OCI-LY1 (cell line): ENCODE results near the gene DNAJB12.
"Not testable (repeated sequence)": the region's sequence is repeated elsewhere in the genome, so short reads cannot be mapped to it uniquely, and the experiment has no call there.

ENCODE experiments used
- H2AFZ ChIP-seq: fragments of 200-600 bp; sonication (generic), shearing (Covaris generic); 2 replicates; pipeline ENCODE4 v1.6.0; 2014; ENCODE audit warnings: antibody characterized with exemption, mild to moderate bottlenecking, low read length
- H3F3A ChIP-seq: fragments of 200-600 bp; sonication (generic), shearing (Covaris generic); 2 replicates; pipeline ENCODE4 v1.6.0; 2014; ENCODE audit warnings: mild to moderate bottlenecking, antibody characterized with exemption, low read length, moderate library complexity; ENCODE audit not compliant: insufficient read depth
- H3K27ac ChIP-seq: fragments of 200-600 bp; sonication (generic); 2 replicates; pipeline ENCODE4 v1.5.1; 2014; ENCODE audit warnings: low read length, mixed run types, mild to moderate bottlenecking, low read depth; ENCODE audit not compliant: poor library complexity, severe bottlenecking
- H3K27me3 ChIP-seq: fragments of 200-600 bp; sonication (generic); 2 replicates; pipeline ENCODE4 v1.6.0; 2014; ENCODE audit warnings: antibody characterized with exemption, mild to moderate bottlenecking, low read length, moderate library complexity; ENCODE audit not compliant: insufficient read depth
- H3K36me3 ChIP-seq: fragments of 200-600 bp; sonication (generic); 2 replicates; pipeline ENCODE4 v1.6.1; 2014; ENCODE audit warnings: mild to moderate bottlenecking, antibody characterized with exemption, low read length, moderate library complexity, mixed read lengths; ENCODE audit not compliant: insufficient read depth
- H3K4me1 ChIP-seq: fragments of 200-600 bp; sonication (generic); 2 replicates; pipeline ENCODE4 v1.5.1; 2014; ENCODE audit warnings: mild to moderate bottlenecking, low read length, moderate library complexity; ENCODE audit not compliant: insufficient read depth, severe bottlenecking
- H3K4me2 ChIP-seq: fragments of 200-600 bp; sonication (generic), shearing (Covaris generic); 2 replicates; pipeline ENCODE4 v1.6.1; 2014; ENCODE audit warnings: low read length
- H3K4me3 ChIP-seq: fragments of 200-600 bp; sonication (generic); 2 replicates; pipeline ENCODE4 v1.5.1; 2014; ENCODE audit warnings: low read length, low read depth, mild to moderate bottlenecking, mixed read lengths; ENCODE audit not compliant: poor library complexity, severe bottlenecking
- H3K79me2 ChIP-seq: fragments of 200-600 bp; shearing (Covaris generic); 2 replicates; pipeline ENCODE4 v1.6.1; 2016; ENCODE audit warnings: mixed run types, low read length, mixed read lengths; ENCODE audit not compliant: insufficient read depth
- H3K9ac ChIP-seq: fragments of 200-600 bp; sonication (generic), shearing (Covaris generic); 2 replicates; pipeline ENCODE4 v1.6.1; 2014; ENCODE audit warnings: mild to moderate bottlenecking, low read length, mixed read lengths
- H3K9me2 ChIP-seq: fragments of 200-600 bp; sonication (generic), shearing (Covaris generic); 2 replicates; pipeline ENCODE4 v1.6.1; 2014; ENCODE audit warnings: low read depth, mild to moderate bottlenecking, low read length, mixed read lengths
- H3K9me3 ChIP-seq: fragments of 200-600 bp; shearing (Covaris generic); 2 replicates; pipeline ENCODE4 v1.6.1; 2014; ENCODE audit warnings: low read length, mixed read lengths
- H4K20me1 ChIP-seq: fragments of 200-600 bp; sonication (generic), shearing (Covaris generic); 2 replicates; pipeline ENCODE4 v1.6.0; 2016; ENCODE audit warnings: mild to moderate bottlenecking, low read length; ENCODE audit not compliant: insufficient read depth
- EZH2 ChIP-seq: fragments of 200-600 bp; sonication (generic), shearing (Covaris generic); IDR thresholded peaks from 2 replicates; pipeline ENCODE4 v1.8.0; 2017; ENCODE audit warnings: borderline replicate concordance, mixed run types, mild to moderate bottlenecking, antibody characterized with exemption, low read length, moderate library complexity, mixed read lengths
- TF ChIP-seq, protein P1 (sequence below): fragments of 200-600 bp; sonication (generic), shearing (Covaris generic); IDR thresholded peaks from 2 replicates; pipeline ENCODE4 v1.5.1; 2017; ENCODE audit warnings: mild to moderate bottlenecking, antibody characterized with exemption, low read length, moderate library complexity, mixed read lengths

DNAJB12 gene

DNA sequence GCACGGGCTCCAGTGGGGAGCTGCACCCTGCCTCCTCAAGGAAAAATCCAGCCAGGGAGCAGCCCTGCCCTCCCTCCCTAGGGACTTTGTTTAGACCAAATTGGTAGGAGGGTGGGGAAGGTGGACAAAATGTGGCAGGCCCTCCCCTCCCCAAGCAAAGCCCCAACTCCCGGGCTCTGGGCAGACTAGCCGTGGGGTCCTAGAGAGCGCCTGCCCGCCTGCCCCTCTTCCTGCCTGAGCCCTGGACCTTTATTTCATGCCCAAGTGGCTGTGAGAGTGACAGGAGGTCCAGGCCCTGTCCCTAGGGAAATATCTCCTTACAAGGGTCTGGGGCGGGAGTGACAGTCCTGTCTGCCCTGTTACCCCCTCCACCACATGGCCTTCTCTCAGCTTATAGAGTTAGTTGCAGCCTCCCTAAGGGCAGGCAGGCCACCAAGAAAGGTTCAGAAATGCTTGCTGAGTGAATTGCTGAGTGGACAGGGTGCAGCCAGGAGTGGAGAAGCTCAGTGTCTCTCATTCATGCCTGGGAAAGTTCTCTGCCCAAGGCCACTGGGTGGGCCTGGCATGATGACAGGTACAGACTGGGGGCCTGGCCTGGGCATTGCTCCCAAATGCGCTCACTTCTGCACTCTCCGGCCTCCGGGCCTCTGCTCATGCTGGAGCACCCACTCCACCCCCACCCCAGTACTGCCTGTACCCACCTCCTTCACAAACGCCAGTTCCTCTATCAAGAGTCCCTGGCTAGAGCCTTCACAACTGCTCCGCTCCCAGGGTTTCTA, 25.2 kb downstream of the DNAJB12 start:
- H3K36me3 ChIP-seq: no peaks in the 10 kb centered on the region
- H3K4me3 ChIP-seq: peak overlapping the region; percentile 19
- no peak overlapping the region for H2AFZ ChIP-seq
- no peaks in the 10 kb centered on the region for H3K9me3 ChIP-seq
- no peaks in the 10 kb centered on the region for H3K27me3 ChIP-seq
- peaks cover 63% of the 10 kb centered on the region for H3K4me1 ChIP-seq
- peak overlapping the region; percentile 97 for H3K27ac ChIP-seq
- no peaks in the 10 kb centered on the region for H3K9me2 ChIP-seq
- no peak for TF ChIP-seq EZH2
- TF ChIP-seq, protein P1, sequence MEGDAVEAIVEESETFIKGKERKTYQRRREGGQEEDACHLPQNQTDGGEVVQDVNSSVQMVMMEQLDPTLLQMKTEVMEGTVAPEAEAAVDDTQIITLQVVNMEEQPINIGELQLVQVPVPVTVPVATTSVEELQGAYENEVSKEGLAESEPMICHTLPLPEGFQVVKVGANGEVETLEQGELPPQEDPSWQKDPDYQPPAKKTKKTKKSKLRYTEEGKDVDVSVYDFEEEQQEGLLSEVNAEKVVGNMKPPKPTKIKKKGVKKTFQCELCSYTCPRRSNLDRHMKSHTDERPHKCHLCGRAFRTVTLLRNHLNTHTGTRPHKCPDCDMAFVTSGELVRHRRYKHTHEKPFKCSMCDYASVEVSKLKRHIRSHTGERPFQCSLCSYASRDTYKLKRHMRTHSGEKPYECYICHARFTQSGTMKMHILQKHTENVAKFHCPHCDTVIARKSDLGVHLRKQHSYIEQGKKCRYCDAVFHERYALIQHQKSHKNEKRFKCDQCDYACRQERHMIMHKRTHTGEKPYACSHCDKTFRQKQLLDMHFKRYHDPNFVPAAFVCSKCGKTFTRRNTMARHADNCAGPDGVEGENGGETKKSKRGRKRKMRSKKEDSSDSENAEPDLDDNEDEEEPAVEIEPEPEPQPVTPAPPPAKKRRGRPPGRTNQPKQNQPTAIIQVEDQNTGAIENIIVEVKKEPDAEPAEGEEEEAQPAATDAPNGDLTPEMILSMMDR: no peak
- H3K79me2 ChIP-seq: no peaks in the 10 kb centered on the region
- no peaks in the 10 kb centered on the region for H4K20me1 ChIP-seq
- 0 out of 2 replicates have a peak, but pooled peaks cover 4% of the 10 kb centered on the region for H3F3A ChIP-seq
- H3K9ac ChIP-seq: peak overlapping the region; percentile 72
- peak overlapping the region; percentile 63 for H3K4me2 ChIP-seq

DNA sequence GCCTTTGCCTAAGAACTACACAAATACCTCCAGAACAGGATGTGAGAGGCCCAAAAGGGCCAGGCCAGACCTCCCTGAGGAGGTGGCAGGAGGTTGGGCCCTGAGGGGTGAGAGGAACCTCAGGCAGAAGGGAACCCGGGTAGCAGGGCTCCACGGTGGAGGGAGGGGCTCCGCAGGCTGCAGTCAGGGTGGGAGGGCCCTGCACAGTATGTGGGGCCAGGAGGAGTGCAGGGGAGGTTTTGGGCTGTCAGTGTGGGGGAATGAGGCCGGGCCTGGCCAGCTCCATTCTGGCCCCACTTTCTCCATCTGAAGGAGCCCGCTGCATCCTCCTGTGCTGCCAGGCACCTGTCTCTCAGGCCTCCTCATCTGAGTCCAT, 25.9 kb downstream of the DNAJB12 start:
- H3K27ac ChIP-seq: peak overlapping the region; percentile 97

GRCh38 chr10:72328045-72328828, 26.5 kb downstream of the DNAJB12 start:
- Histone ChIP-seq H3K4me3 (no peak overlapping the region), H2AFZ (no peak overlapping the region), H3K27me3 (no peaks in the 10 kb centered on the region), H3K4me1 (peaks cover 61% of the 10 kb centered on the region), H3K4me2 (peak overlapping the region; percentile 63; the same call in 1 of the 2 replicates), H3K9me2 (no peaks in the 10 kb centered on the region), H3F3A (0 out of 2 replicates have a peak, but pooled peaks cover 2% of the 10 kb centered on the region), H3K9ac (peak overlapping the region; percentile 72; the same call in 1 of the 2 replicates), H3K79me2 (no peaks in the 10 kb centered on the region), H4K20me1 (no peaks in the 10 kb centered on the region), H3K36me3 (no peaks in the 10 kb centered on the region), H3K9me3 (no peaks in the 10 kb centered on the region), H3K27ac (peak overlapping the region; percentile 97)
- TF ChIP-seq, protein P1: peak; percentile 46; the same call in 1 of the 2 replicates
- no peak for TF ChIP-seq EZH2

More for the DNA sequence above, 25.9 kb downstream of the DNAJB12 start:
- TF ChIP-seq EZH2: no peak
- TF ChIP-seq, protein P1: no peak
- Histone ChIP-seq H3K36me3 (no peaks in the 10 kb centered on the region), H3K4me1 (peaks cover 61% of the 10 kb centered on the region), H3K79me2 (no peaks in the 10 kb centered on the region), H3K9me2 (no peaks in the 10 kb centered on the region), H3K4me3 (peak overlapping the region; percentile 19), H4K20me1 (no peaks in the 10 kb centered on the region), H3F3A (0 out of 2 replicates have a peak, but pooled peaks cover 4% of the 10 kb centered on the region), H3K9me3 (no peaks in the 10 kb centered on the region), H3K4me2 (peak overlapping the region; percentile 63; the same call in 1 of the 2 replicates), H3K9ac (peak overlapping the region; percentile 72), H3K27me3 (no peaks in the 10 kb centered on the region), H2AFZ (no peak overlapping the region)

DNA sequence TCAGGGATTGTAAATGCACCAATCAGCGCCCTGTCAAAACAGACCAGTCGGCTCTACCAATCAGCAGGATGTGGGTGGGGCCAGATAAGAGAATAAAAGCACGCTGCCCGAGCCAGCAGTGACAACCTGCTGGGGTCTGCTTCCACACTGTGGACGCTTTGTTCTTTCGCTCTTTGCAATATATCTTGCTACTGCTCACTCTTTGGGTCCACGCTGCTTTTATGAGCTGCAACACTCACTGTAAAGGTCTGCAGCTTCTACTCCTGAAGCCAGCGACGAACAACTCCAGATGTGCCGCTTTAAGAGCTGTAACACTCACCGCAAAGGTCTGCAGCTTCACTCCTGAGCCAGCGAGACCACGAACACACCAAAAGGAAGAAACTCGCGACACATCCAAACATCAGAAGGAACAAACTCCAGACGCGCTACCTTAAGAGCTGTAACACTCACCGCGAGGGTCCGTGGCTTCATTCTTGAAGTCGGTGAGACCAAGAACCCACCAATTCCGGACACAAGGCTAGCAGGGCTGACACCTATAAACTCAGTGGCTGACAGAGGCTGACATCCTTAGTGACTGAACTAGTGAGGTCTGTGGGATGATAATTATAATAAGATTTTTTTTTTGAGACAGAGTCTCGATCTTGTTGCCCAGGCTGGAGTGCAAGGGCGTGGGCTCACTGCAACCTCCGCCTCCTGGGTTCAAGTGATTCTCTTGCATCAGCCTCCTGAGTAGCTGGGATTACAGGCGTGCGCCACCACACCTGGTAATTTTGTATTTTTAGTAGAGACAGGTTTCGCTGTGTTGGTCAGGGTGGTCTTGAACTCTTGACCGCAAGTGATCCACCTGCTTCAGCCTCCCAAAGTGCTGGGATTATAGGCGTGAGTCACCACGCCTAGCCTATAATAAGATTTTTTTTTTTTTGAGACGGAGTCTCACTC, 27.8 kb downstream of the DNAJB12 start:
- not testable (repeated sequence) for H3K27me3 ChIP-seq, H3K79me2 ChIP-seq, H3K4me2 ChIP-seq, H4K20me1 ChIP-seq, H3K9me3 ChIP-seq, H3K4me3 ChIP-seq, H3K9ac ChIP-seq, H2AFZ ChIP-seq, H3F3A ChIP-seq, H3K36me3 ChIP-seq, H3K9me2 ChIP-seq
- peaks cover 62% of the 10 kb centered on the region for H3K4me1 ChIP-seq
- peak overlapping the region; percentile 5 for H3K27ac ChIP-seq
